ENCODE measurements around the gene ARHGEF4. TPM values are rescaled to one million over a fixed set of nuclear protein-coding genes. Genes with fewer than 3 reads are reported as not detected.

Gene ARHGEF4
- total and polyA plus RNA-seq, 2 donors, result 7.0 to 18.2 TPM

GRCh38 chr2:131036269-131036668, 199.6 kb downstream of the ARHGEF4 start:
- DNase-seq (ENCODE audit: extremely low spot score), result no peak
- 73% methylated on average over 6 of the region's 6 CpGs for WGBS
- Histone ChIP-seq H3K36me3 (ENCODE audit: insufficient read depth) (no peaks in the 10 kb centered on the region), H3K27ac (ENCODE audit: low read depth) (no peak overlapping the region), H3K4me3 (ENCODE audit: low read depth, low read length) (no peak overlapping the region), H3K4me1 (ENCODE audit: insufficient read depth) (no peaks in the 10 kb centered on the region)

- DNase-seq (ENCODE audit: extremely low spot score), result no peak
These were observed 200.1 kb downstream of the ARHGEF4 start for GRCh38 chr2:131036696-131037397.

GRCh38 chr2:131037398-131038257, 200.9 kb downstream of the ARHGEF4 start:
- Histone ChIP-seq H3K27ac (ENCODE audit: low read depth) (no peak overlapping the region), H3K36me3 (ENCODE audit: insufficient read depth) (no peaks in the 10 kb centered on the region), H3K4me1 (ENCODE audit: insufficient read depth) (no peaks in the 10 kb centered on the region), H3K4me3 (ENCODE audit: low read depth, low read length) (no peak overlapping the region)
- DNase-seq (ENCODE audit: extremely low spot score), result no peak
- 77% methylated on average over 6 of the region's 6 CpGs for whole genome bisulfite sequencing

More at GRCh38 chr2:131036696-131037397, 200.1 kb downstream of the ARHGEF4 start:
- no peaks in the 10 kb centered on the region for H3K36me3 ChIP-seq (ENCODE audit: insufficient read depth)
- no peaks in the 10 kb centered on the region for H3K4me1 ChIP-seq (ENCODE audit: insufficient read depth)
- no peak overlapping the region for H3K27ac ChIP-seq (ENCODE audit: low read depth)
- H3K4me3 ChIP-seq (ENCODE audit: low read depth, low read length), result no peak overlapping the region
- 92% methylated on average over 11 of the region's 11 CpGs for WGBS

GRCh38 chr2:131038258-131039100, 201.8 kb downstream of the ARHGEF4 start:
- H3K36me3 ChIP-seq (ENCODE audit: insufficient read depth), result no peaks in the 10 kb centered on the region
- H3K27ac ChIP-seq (ENCODE audit: low read depth), result no peak overlapping the region
- no peaks in the 10 kb centered on the region for H3K4me1 ChIP-seq (ENCODE audit: insufficient read depth)
- no peak for DNase-seq (ENCODE audit: extremely low spot score)
- H3K4me3 ChIP-seq (ENCODE audit: low read depth, low read length), result no peak overlapping the region
- WGBS, result 93% methylated on average over 17 of the region's 17 CpGs

GRCh38 chr2:131039101-131039440, 202.4 kb downstream of the ARHGEF4 start:
- DNase-seq (ENCODE audit: extremely low spot score), result no peak
- WGBS, result 92% methylated on average over 9 of the region's 9 CpGs
- H3K36me3 ChIP-seq (ENCODE audit: insufficient read depth), result no peaks in the 10 kb centered on the region

GRCh38 chr2:131039535-131039907, 202.8 kb downstream of the ARHGEF4 start:
- DNase-seq (ENCODE audit: extremely low spot score), result no peak
- Histone ChIP-seq H3K4me1 (ENCODE audit: insufficient read depth) (no peaks in the 10 kb centered on the region), H3K36me3 (ENCODE audit: insufficient read depth) (no peaks in the 10 kb centered on the region), H3K27ac (ENCODE audit: low read depth) (no peak overlapping the region), H3K4me3 (ENCODE audit: low read depth, low read length) (no peak overlapping the region)
- WGBS, result 80% methylated on average over 23 of the region's 23 CpGs

More at GRCh38 chr2:131039101-131039440, 202.4 kb downstream of the ARHGEF4 start:
- H3K4me1 ChIP-seq (ENCODE audit: insufficient read depth), result no peaks in the 10 kb centered on the region
- H3K4me3 ChIP-seq (ENCODE audit: low read depth, low read length), result no peak overlapping the region
- H3K27ac ChIP-seq (ENCODE audit: low read depth), result no peak overlapping the region

GRCh38 chr2:131039908-131040660, 203.4 kb downstream of the ARHGEF4 start:
- Histone ChIP-seq H3K4me3 (ENCODE audit: low read depth, low read length) (no peak overlapping the region), H3K4me1 (ENCODE audit: insufficient read depth) (no peaks in the 10 kb centered on the region), H3K27ac (ENCODE audit: low read depth) (no peak overlapping the region), H3K36me3 (ENCODE audit: insufficient read depth) (no peaks in the 10 kb centered on the region)
- 56% methylated on average over 75 of the region's 75 CpGs for WGBS
- DNase-seq (ENCODE audit: extremely low spot score), result no peak

GRCh38 chr2:131040661-131041401, 204.1 kb downstream of the ARHGEF4 start:
- H3K4me1 ChIP-seq (ENCODE audit: insufficient read depth), result no peaks in the 10 kb centered on the region
- WGBS, result 72% methylated on average over 23 of the region's 23 CpGs
- no peaks in the 10 kb centered on the region for H3K36me3 ChIP-seq (ENCODE audit: insufficient read depth)
- H3K4me3 ChIP-seq (ENCODE audit: low read depth, low read length), result no peak overlapping the region
- DNase-seq (ENCODE audit: extremely low spot score), result no peak
- no peak overlapping the region for H3K27ac ChIP-seq (ENCODE audit: low read depth)

- no peak overlapping the region for H3K4me3 ChIP-seq (ENCODE audit: low read depth, low read length)
- DNase-seq (ENCODE audit: extremely low spot score), result no peak
- H3K27ac ChIP-seq (ENCODE audit: low read depth), result no peak overlapping the region
- H3K36me3 ChIP-seq (ENCODE audit: insufficient read depth), result no peaks in the 10 kb centered on the region
- no peaks in the 10 kb centered on the region for H3K4me1 ChIP-seq (ENCODE audit: insufficient read depth)
- WGBS, result 89% methylated on average over 14 of the region's 14 CpGs
These were observed 204.9 kb downstream of the ARHGEF4 start for GRCh38 chr2:131041402-131042147.

GRCh38 chr2:131042148-131042775, 205.5 kb downstream of the ARHGEF4 start:
- Histone ChIP-seq H3K4me3 (ENCODE audit: low read depth, low read length) (no peak overlapping the region), H3K36me3 (ENCODE audit: insufficient read depth) (no peaks in the 10 kb centered on the region), H3K4me1 (ENCODE audit: insufficient read depth) (no peaks in the 10 kb centered on the region), H3K27ac (ENCODE audit: low read depth) (no peak overlapping the region)
- 89% methylated on average over 7 of the region's 7 CpGs for WGBS
- DNase-seq (ENCODE audit: extremely low spot score), result no peak

- Histone ChIP-seq H3K27ac (ENCODE audit: low read depth) (no peak overlapping the region), H3K4me1 (ENCODE audit: insufficient read depth) (no peaks in the 10 kb centered on the region), H3K36me3 (ENCODE audit: insufficient read depth) (no peaks in the 10 kb centered on the region), H3K4me3 (ENCODE audit: low read depth, low read length) (no peak overlapping the region)
- 87% methylated on average over 18 of the region's 18 CpGs for WGBS
- no peak for DNase-seq (ENCODE audit: extremely low spot score)
These were observed 206.7 kb downstream of the ARHGEF4 start for GRCh38 chr2:131043199-131044074.
